GM18951 (cell line): ENCODE data around the gene MED9.

Experiments
- POLR2A ChIP-seq: IDR thresholded peaks from 4 replicates; pipeline ENCODE4 v1.6.1; 2011; ENCODE audit warnings: mild to moderate bottlenecking; ENCODE audit not compliant: insufficient read length, insufficient read depth; ENCODE audit errors: extremely low read depth
- in situ Hi-C: fragments of 300-500 bp; cut with MboI; formaldehyde crosslinking; loops from one replicate; pipeline ENCODE4 v1.12.0; 2022; ENCODE audit warnings: low sequenced_read_pairs, mixed read lengths, inconsistent platforms; ENCODE audit not compliant: unreplicated experiment

MED9 gene

GRCh38 chr17:17497845-17498520 is 21.2 kb downstream of the MED9 start:
- in situ Hi-C loops: loop anchor here (5.0 kb wide), 1 partner anchor 144 kb away; no protein-coding TSS in a partner anchor
- no peak for TF ChIP-seq POLR2A

DNA sequence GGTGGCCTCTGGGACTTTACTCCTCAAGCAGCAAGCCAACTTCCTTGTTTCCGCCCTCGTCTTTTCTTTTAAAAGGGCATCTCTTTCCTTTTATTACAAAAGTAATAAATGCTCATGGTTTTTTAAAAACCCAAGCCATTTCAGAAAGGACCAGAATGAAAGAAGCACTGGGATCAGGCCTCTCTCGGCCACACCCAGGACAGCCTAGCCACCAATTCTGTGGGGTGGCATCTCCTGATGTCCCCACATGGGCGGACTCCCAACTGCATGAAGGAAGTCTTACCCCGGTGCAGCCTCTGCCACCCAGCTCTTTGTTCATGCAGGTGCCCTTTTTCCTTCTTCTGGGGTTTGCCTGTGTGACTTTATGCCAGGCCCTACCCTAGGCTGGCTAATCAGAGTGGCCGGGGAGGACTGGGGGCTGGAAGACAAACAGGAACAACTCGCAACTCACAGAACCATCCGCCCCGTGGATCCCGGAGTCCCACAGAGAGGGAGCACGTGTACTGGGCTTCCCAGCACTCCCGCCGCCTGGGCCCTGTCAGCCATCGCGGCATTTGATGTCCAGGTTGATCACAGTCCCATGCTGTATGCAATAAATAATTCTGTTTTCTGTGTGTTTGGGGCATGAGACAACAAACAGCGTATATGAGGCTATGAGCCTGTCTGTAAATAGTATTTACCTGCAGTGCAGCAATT is 22.0 kb downstream of the MED9 start:
- in situ Hi-C loops: loop anchor here (5.0 kb wide), 1 partner anchor 144 kb away; no protein-coding TSS in a partner anchor
- no peak for TF ChIP-seq POLR2A

GRCh38 chr17:17499402-17500145 is 22.8 kb downstream of the MED9 start:
- TF ChIP-seq POLR2A: no peak
- in situ Hi-C loops: loop anchor here (5.0 kb wide), 1 partner anchor 143 kb away; no protein-coding TSS in a partner anchor

DNA sequence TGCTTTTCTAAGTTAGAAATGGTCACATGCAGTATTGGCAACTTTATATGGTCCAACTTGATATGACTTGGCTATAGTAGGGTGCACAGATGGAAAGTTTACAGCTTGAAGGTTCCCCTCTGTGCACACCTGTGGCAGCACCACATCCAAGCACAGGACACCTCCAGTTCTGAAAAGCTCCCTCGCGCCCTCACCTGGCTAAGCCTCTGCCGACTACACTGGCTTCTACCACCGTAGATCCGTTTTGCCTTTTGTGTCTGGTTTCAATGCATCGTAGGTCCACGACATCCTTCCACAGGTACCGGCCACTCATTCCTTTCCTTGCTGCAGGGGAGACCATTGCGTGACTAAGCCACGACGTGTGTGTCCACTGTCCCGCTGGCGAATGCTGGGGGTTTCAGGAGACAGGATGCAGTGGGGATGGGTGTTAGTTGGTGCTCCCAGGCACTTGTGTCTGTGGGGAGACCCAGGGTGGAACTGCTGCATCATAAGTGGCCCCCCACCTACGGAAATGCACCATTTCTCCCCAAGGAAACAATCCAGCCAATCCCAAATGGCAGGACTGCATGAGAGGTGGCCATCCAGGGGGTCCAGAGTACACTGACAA is 24.3 kb downstream of the MED9 start:
- no peak for TF ChIP-seq POLR2A
- in situ Hi-C loops: no loop called here

- TF ChIP-seq POLR2A: no peak
- in situ Hi-C loops: no loop called here
Measured at GRCh38 chr17:17502741-17503565, 26.2 kb downstream of the MED9 start.

DNA sequence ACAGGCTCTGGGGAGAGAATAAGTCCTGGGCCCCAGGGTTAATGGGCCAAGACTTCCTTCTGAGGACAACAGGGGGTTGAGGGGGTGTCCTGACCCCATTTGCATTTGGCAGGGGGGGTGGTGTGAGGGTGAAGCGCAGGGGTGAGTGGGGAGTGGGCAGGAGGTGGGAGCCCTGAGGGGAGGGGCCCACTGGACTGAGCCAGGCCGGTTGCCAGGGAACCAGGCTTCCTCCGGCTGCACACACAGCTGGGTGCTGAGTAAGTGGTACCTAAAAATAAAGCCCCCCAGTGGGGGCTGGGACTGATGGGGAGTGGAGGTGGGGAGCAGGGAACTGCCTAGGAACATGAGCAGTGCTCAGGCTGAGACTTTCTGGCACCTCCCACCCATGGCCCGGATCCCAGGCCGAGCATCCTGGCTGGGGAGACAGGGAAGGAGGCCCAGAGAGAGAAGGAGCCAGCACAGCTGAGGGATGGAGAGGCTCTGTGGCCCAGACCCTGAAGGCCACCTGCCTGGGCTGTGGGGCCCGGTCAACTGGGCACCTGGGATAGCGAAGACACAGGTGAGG is 26.8 kb downstream of the MED9 start:
- no peak for TF ChIP-seq POLR2A
- in situ Hi-C loops: no loop called here

GRCh38 chr17:17504341-17505140 is 27.7 kb downstream of the MED9 start:
- TF ChIP-seq POLR2A: no peak

DNA sequence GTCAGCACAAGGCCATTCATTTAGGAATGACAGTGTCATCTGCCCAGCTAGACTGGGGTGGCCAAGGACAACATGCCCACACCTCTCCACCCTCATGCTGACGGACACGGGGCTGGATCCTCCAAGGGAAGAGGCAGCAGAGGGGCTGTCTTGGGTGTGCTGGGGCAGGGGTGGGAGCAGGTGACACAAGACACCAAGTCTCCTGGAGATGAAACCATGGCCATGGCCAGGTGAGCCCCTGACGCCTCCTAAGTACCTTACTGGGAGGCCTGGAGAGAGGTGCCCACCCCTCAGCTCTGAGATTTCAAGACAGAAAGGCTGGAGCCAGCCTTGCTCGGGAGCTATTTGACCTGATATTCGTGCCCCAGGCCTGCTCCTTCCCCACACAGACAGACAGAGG is 28.4 kb downstream of the MED9 start:
- TF ChIP-seq POLR2A: no peak
- in situ Hi-C loops: no loop called here

More at GRCh38 chr17:17504341-17505140, 27.7 kb downstream of the MED9 start:
- in situ Hi-C loops: no loop called here

- no peak for TF ChIP-seq POLR2A
- in situ Hi-C loops: no loop called here
Measured at GRCh38 chr17:17505610-17506171, 28.9 kb downstream of the MED9 start.

DNA sequence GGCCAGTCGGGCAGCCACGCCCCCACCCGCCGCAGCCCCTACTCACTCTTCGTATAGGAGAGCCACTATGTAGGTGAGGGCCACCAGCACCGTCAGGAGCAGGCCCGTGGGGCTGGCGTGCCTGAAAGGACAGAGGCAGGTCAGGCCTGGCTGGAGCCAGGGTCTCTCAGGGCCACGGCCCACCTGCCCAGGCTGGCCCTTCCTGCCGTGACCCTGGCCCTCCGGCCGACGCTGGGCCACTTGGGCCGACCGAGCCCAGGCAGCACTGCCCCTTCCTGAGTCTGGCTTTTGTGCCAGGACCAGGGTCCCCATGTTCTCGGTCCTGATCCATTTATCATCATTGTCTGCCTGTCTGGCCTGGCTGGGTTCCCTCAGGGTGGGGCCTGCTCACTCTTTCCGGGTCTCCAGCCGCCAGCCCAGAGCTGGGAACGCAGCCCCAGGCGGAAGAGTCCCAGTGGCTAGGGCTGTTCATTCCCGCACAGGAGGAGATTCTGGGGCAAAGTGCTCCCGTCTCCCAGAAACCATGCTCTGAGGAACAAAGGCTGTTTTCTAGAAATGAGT is 29.5 kb downstream of the MED9 start:
- in situ Hi-C loops: no loop called here
- no peak for TF ChIP-seq POLR2A

DNA sequence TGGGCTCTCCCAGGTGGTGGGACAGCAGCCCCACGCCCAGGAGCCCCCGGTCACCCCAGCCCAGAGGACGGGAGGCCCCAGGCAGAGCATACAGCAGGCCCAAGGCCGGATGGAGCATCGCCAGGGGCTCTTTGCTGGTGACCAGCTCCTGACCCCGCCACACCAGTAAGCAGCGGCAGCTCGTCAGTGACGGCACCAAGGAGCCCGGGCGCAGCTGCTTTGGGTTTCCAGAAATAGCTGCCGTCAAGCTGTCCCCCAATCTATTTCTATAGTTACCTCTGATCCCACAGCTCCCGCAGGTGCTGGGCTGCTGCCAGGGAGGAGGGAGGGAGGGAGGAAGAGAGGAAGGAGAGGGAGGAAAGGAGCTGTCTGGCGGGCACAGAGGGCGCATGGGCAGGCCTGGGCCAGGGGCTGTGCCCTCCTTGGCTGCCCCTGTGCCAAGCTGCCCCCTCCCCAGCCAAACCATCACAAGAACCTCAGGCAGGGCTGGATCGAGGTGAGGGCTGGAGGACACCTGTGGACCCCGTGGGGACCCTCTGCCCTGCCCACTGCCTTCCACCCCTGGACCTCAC is 30.2 kb downstream of the MED9 start:
- in situ Hi-C loops: no loop called here
- TF ChIP-seq POLR2A: no peak
